IPS-20b (cell line): ENCODE data around the gene UBR4.

ENCODE experiments used
- H3K27ac ChIP-seq: one replicate; pipeline ENCODE4 v1.5.1; 2013; ENCODE audit warnings: low read length
- H3K27me3 ChIP-seq: 2 replicates; pipeline ENCODE4 v1.6.1; 2013; ENCODE audit warnings: mild to moderate bottlenecking, low read length, inconsistent platforms; ENCODE audit not compliant: insufficient read depth
- H3K36me3 ChIP-seq: 2 replicates; pipeline ENCODE4 v1.6.1; 2013; ENCODE audit warnings: low read depth, mild to moderate bottlenecking, inconsistent platforms, low read length, moderate library complexity; ENCODE audit not compliant: insufficient read depth
- H3K4me1 ChIP-seq: 2 replicates; pipeline ENCODE4 v1.6.1; 2013; ENCODE audit warnings: mild to moderate bottlenecking, control low read depth, inconsistent platforms, low read length, moderate library complexity; ENCODE audit not compliant: insufficient read depth
- H3K4me3 ChIP-seq: 2 replicates; pipeline ENCODE4 v1.5.1; 2013; ENCODE audit warnings: mild to moderate bottlenecking, low read length, inconsistent platforms
- H3K9ac ChIP-seq: 2 replicates; pipeline ENCODE4 v1.6.1; 2013; ENCODE audit warnings: low read depth, mild to moderate bottlenecking, inconsistent platforms, low read length, moderate library complexity
- H3K9me3 ChIP-seq: 2 replicates; pipeline ENCODE4 v1.6.1; 2013; ENCODE audit warnings: mild to moderate bottlenecking, low read depth, low read length, inconsistent platforms; ENCODE audit not compliant: insufficient read depth

Gene UBR4

DNA sequence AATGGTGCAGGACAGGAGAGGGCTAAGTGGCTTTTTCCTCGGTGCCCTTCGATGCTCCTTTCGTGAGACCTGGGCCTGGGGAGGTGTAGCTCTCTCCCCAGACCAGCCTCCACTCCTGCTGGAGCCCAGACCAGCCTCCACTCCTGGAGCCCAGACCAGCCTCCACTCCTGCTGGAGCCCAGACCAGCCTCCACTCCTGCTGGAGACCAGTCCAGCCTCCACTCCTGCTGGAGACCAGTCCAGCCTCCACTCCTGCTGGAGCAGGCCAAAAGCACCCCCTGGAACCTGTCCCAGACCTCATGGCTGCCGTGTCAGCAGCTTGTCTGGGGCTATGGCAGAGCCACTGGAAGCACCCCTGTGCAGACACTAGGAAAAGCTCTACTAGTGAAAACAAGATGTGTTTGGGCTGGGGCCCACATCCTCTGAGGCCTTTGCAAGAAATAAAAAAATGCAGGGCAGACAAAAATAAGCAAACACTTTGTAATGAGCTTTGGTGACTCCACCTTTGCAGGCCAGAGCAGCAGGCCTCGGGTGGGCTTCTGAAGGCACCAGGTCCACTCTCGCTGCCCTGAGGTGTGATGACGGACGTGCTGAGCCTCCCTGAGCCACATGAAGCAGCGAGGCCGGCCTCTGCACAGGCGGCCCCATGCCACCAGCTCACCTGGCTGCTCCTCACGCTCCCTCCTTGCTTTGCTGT, 137.6 kb downstream of the UBR4 start:
- Histone ChIP-seq H3K27ac (no peak overlapping the region), H3K27me3 (no peaks in the 10 kb centered on the region), H3K9ac (no peak overlapping the region), H3K36me3 (peaks cover 51% of the 10 kb centered on the region), H3K9me3 (no peaks in the 10 kb centered on the region), H3K4me1 (no peaks in the 10 kb centered on the region), H3K4me3 (no peak overlapping the region)

DNA sequence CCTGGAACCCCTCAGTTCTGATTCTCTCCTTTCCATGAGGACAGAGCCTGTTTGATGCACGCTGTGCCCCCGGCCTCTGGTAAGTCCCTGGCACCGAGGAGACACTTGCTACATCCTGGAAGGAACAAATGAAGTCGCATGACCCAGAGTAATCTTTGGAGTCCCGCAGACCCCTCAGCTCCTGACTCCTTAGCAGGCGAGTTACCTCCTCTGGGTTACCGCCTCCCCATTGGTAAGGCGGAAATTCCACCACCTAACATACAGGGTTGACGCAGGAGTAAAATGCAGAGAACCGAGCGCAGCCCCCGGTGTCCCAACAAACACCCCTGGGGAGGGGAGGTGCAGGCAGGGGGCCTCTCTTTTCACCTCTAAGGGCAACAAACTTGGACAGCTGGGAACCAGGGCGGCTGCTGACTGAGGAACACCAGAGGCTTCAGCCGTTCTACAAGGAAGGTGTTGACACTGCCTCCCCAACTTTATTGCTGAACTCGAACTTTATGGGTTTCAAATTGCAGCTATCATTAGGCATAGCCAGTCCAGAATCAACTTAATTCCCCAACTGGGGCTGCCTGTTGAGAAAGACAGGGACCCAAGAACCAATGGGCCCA, 138.3 kb downstream of the UBR4 start:
- no peak overlapping the region for H3K27ac ChIP-seq
- no peak overlapping the region for H3K9ac ChIP-seq
- H3K9me3 ChIP-seq = no peaks in the 10 kb centered on the region
- no peaks in the 10 kb centered on the region for H3K4me1 ChIP-seq
- H3K4me3 ChIP-seq = no peak overlapping the region
- H3K36me3 ChIP-seq = peaks cover 44% of the 10 kb centered on the region
- H3K27me3 ChIP-seq = no peaks in the 10 kb centered on the region

DNA sequence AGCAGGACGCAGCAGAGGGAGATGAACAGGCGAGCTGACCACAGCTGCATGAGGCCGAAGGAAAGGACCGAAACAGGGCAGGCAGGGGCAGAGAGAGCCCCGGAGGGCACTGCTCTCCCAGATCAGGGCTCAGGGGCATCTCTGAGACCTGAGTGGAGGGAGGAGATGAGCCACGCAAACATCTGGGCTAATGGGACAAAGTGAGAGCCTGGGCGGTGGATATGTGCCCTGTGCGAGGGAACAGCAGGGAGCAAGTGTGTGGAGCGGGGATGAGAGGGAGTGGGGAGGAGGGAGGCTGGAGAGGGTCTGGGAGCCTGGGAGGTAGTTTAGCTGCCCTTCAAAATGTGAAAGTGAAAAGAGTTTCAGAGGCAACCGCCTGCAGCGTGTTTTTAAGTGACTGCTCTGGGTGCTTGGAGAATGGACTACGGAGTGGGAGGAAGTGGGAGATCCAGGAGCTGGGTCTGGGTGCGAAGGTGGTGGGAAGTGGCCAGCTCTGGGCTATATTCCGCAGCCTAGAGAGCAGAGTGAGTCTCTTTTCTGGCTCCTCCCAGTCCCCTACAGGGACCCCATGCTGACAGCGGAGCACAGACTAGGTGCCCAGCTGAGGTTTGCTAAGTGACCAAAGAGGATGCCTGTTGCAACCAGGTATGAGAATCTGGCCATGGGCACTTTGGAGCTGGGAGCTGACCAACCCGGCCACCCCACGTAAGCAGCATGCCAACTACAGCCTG, 139.0 kb downstream of the UBR4 start:
- Histone ChIP-seq H3K4me1 (no peaks in the 10 kb centered on the region), H3K27ac (no peak overlapping the region), H3K27me3 (no peaks in the 10 kb centered on the region), H3K9ac (no peak overlapping the region), H3K9me3 (no peaks in the 10 kb centered on the region), H3K36me3 (peaks cover 37% of the 10 kb centered on the region), H3K4me3 (no peak overlapping the region)

DNA sequence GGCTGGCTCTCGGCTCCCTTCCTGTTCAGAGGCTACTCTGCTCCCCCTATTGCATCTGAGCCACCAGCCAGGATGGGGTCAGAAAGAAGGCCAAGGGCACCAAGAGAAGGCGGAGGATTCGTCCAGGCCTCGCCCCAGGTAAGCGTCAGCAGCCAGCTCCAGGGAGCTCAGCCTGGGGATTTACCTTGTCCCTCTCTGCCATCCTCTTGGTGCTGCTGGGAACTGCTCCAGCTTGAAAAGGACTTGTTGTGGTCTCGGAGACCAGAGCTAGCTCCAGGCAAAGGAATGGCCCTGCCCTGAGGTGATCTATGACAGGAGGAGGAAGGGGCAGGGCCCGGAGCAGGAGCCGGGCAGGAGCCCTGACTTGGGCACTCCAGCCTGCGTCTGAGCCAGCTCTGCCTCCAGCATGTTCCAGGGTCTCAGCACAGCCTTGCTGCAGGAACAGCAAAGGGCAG, 139.8 kb downstream of the UBR4 start:
- Histone ChIP-seq H3K27me3 (no peaks in the 10 kb centered on the region), H3K4me1 (no peaks in the 10 kb centered on the region), H3K9ac (no peak overlapping the region), H3K4me3 (no peak overlapping the region), H3K9me3 (no peaks in the 10 kb centered on the region), H3K36me3 (peaks cover 29% of the 10 kb centered on the region), H3K27ac (no peak overlapping the region)

DNA sequence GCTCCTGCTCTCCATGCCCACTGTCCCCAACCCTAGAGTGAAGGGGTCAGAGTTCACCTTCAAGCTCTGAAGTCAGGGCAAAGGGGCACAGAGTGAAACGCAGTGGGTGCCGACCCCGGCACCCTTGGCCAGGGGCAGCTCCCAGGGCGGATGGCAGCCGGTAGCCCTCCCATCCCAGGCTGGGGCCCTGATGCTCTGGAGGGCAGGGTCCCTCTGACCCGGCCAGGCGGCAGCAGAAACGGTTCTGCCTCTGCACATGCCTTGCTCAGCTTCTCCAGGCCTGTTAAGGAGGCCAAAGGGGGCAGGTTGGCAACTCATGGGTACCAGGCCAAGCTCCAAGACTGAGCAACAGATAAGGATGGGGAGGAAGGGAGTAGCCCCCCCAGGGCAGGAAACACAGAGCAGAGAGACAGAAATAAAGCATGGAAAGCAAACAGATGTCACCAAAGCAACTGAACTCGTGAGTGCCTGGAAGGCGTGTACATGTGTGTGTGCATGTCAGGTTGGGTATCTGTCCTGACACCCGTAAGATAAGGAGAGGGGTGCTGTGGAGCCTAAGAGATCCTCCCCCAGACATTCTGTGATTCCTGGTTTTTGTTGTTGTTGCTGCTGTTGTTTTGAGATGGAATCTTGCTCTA, 141.3 kb downstream of the UBR4 start:
- Histone ChIP-seq H3K27ac (no peak overlapping the region), H3K4me3 (no peak overlapping the region), H3K36me3 (peaks cover 14% of the 10 kb centered on the region), H3K27me3 (no peaks in the 10 kb centered on the region), H3K9me3 (no peaks in the 10 kb centered on the region), H3K4me1 (no peaks in the 10 kb centered on the region), H3K9ac (no peak overlapping the region)

DNA sequence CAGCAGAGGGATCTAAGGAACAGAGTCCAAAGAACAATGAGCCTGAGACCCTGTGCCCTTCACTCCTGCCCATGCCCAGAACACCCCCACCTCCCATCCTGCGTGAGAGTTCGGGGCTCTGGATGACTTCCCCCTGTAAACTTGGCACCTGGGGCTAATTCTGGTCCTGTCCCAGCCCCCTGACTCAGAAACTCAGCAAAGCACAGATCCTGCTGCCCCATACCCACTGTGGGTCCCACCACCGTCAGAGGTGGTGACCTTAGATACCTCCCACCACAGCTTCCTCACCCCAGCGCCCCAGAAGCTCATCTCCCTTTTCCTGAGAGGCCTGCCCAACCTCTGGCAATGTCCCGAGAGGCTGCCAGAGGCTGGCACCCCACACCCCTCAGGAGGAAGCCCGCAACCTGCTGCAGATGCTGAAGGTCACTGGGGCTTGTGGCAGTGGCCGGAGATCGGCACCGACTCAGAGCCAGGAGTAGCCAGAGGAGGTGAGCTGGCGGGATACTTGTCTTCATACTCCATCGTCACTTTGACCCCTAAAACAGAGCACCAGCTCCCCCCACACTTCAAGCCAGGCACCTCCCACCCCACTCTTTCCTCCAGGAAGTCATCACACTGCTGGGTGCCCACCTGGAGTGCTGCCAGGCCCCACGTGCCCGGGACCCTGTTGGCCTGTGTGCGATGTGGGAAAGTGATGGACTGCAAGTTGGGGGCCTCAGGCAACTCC, 142.0 kb downstream of the UBR4 start:
- Histone ChIP-seq H3K9me3 (no peaks in the 10 kb centered on the region), H3K27ac (no peak overlapping the region), H3K27me3 (no peaks in the 10 kb centered on the region), H3K36me3 (peaks cover 7% of the 10 kb centered on the region), H3K4me1 (no peaks in the 10 kb centered on the region), H3K4me3 (no peak overlapping the region), H3K9ac (no peak overlapping the region)

DNA sequence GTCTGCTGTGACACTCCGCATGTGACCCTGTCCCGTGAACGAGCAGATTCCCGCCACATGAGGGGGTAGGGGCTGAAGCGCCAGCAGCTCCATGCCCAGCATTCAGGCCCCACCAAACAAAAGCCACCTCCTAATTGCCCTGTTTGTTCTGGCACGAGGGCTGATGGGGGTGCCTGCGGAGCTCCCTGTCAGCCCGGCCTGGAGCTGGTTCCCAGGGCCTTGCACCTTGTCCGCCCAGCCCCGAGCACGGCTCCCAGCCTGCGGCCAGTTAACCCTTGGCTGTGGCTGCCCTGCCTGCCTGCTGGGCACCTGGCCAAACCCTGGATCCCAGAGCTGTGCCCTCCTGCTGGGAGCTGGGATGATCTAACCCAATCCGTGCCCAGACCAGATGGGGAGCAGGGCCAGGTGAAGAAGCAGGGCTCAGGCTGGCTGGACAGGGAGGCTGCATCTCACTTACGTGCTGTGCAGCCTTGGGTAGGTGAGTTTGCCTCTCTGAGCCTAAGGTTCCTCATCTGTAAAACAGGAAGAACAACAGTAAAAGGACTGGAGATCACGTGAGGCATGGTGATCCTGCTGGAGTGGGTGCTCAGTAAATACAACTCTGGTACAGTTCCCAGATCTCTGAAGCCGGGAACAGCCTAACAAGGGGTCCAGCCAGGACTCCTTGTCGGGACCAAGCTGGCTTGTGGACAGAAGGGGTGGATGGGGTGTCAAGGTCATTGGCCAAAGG, 142.7 kb downstream of the UBR4 start:
- Histone ChIP-seq H3K36me3 (no peaks in the 10 kb centered on the region), H3K27ac (no peak overlapping the region), H3K9ac (no peak overlapping the region), H3K4me3 (no peak overlapping the region), H3K4me1 (no peaks in the 10 kb centered on the region), H3K9me3 (no peaks in the 10 kb centered on the region), H3K27me3 (no peaks in the 10 kb centered on the region)

DNA sequence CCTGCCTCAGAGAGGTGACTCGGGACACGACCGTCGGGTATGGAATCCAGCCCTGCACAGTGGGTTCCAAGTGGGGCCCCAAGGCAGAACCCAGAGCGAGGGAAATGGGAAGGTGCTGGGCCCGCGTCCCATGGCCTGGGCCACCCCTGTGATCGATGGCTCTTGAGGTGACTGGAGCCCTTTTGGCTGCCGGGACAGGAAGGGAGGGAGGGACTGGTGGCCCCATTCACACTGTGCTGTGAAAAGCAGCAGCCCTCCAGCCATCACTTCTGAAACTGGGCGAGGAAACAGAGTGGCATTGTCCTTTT, 143.2 kb downstream of the UBR4 start:
- H3K27me3 ChIP-seq = no peaks in the 10 kb centered on the region
- no peaks in the 10 kb centered on the region for H3K36me3 ChIP-seq
- H3K4me1 ChIP-seq = no peaks in the 10 kb centered on the region
- H3K9me3 ChIP-seq = no peaks in the 10 kb centered on the region
- no peak overlapping the region for H3K9ac ChIP-seq
- H3K27ac ChIP-seq = no peak overlapping the region
- H3K4me3 ChIP-seq = no peak overlapping the region

DNA sequence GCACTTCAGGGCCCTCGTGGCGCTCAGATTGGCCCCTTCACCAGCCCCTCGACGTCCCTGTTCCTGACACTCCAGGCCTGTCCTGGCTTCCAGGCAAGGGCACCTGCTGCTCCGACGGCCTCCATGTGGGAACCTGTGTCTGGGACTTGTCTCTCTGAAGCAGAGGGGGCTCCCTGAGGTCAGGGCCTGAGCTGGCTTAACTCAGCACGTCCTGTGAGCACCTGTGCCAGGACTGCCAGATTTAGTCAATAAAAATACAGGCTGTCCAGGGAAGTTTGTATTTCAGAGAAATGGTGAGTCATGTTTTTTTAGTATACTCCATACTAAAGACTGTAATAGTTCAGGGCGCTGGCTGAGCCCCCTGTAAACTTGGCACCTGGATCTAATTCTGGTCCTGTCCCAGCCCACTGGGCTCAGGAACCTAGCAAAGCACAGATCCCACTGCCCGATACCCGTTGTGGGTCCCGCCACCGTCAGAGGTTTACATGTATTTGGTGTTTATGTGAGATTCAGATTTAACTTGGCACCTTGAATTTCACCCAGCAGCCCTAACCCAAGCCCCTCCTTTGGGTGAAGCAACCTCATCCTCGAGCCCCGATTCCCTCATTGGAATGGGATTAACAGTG, 143.7 kb downstream of the UBR4 start:
- Histone ChIP-seq H3K36me3 (no peaks in the 10 kb centered on the region), H3K4me3 (no peak overlapping the region), H3K27me3 (no peaks in the 10 kb centered on the region), H3K4me1 (no peaks in the 10 kb centered on the region), H3K9me3 (0 out of 2 replicates have a peak, but pooled peaks cover under 1% of the 10 kb centered on the region), H3K27ac (no peak overlapping the region), H3K9ac (no peak overlapping the region)

DNA sequence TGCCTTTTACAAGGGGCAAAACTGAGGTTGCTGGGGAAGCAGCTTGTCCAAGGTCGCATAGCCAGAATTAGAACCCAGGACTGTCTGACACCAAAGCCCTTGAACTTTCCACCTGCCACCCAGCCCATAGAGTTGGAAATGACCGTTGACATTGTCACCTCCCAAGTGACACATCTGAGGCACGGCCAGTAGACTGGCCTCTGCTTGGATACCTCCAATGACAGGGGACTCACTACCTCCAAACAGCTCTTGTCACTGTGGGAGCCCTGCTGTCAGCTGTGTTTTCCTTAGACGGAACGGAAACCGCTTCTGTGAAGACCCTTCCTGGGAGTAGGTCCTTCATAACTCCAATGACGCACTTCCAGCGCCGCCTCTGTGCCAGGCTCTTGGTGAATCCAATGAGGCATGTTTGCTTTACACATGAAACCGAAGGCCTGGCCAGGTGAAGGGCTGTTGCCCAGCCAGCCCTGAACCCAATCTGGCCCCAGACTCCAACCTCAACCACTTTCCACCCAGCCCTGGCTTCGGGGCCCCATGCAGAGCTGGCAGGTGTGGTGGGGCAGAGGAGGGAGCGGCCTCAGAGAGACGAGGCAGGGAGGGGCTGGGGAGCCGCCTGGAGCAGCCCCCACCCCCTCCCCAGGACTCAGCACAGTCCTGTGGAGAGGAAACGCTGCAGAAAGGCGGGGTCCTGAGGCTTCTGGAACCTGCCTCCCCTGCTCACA, 144.4 kb downstream of the UBR4 start:
- no peak overlapping the region for H3K9ac ChIP-seq
- H3K4me1 ChIP-seq = no peaks in the 10 kb centered on the region
- no peaks in the 10 kb centered on the region for H3K27me3 ChIP-seq
- H3K4me3 ChIP-seq = no peak overlapping the region
- H3K27ac ChIP-seq = no peak overlapping the region
- 0 out of 2 replicates have a peak, but pooled peaks cover 4% of the 10 kb centered on the region for H3K9me3 ChIP-seq
- H3K36me3 ChIP-seq = no peaks in the 10 kb centered on the region
